ENCODE measurements around the gene CAMTA2.

GRCh38 chr17:4933646-4934045 lies 53.8 kb downstream of the CAMTA2 start:
- TF ChIP-seq CTCF (IDR thresholded peaks at IDR 0.05) = no peak
- no peak for TF ChIP-seq POLR2A (IDR thresholded peaks at IDR 0.05)

Measured in body of pancreas (tissue), 4 donors.